Left colon (tissue), 2 donors: ENCODE measurements around the gene MED19. TPM values are rescaled to one million over a fixed set of nuclear protein-coding genes. Genes with fewer than 3 reads are reported as not detected.
A peak's percentile ranks its signal among the peaks of the same experiment; 100 is the strongest.
"Not testable (repeated sequence)": the region's sequence is repeated elsewhere in the genome, so short reads cannot be mapped to it uniquely, and the experiment has no call there.

ENCODE experiments used
- ATAC-seq: fragments of 200-7000 bp; cut with Tn5 transposase; one replicate; pipeline ENCODE4 v1.9.1; 2020; ENCODE audit warnings: mild to moderate bottlenecking, moderate library complexity
- DNase-seq, 2 donors: peaks; one replicate each; pipeline ENCODE4 v3.0.0-alpha.2; 2020
- intact Hi-C, 2 donors: fragments of 100-400 bp; cut with DNase I in 1 of 2; cut with micrococcal nuclease in 1 of 2; formaldehyde crosslinking; loops; one replicate each; pipeline versions ENCODE4 v1.11.2 to v1.14.0; 2022; cut with DNase I, micrococcal nuclease
- long read RNA-seq: library from polyadenylated mRNA; unstranded; transcript quantifications from one replicate; pipeline ENCODE4 v2.0.0, GENCODE V29; 2021
- total RNA-seq, 2 donors: library from RNA; stranded (reverse); fragmentation: NEBNext Ultra II Directional; extraction: Animal tissue kit (Norgen Biotek cat#: 25700); gene quantifications; one replicate each; pipeline ENCODE4 v1.2.1, GENCODE V29; 2021
- donor health status: DM: no; HTN: no; CAD: no.
- donor health status: DM: yes; HTN: yes; CAD: no.

The MED19 gene, protein sequence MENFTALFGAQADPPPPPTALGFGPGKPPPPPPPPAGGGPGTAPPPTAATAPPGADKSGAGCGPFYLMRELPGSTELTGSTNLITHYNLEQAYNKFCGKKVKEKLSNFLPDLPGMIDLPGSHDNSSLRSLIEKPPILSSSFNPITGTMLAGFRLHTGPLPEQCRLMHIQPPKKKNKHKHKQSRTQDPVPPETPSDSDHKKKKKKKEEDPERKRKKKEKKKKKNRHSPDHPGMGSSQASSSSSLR
- 10 to 100 TPM; 10.4 to 12.1 TPM for total RNA-seq
- long read RNA-seq, transcript MED19-202 (5 exons, 1,203 nt), result major isoform, 15 of 30 reads
- long read RNA-seq, partial matches to known transcripts, result 13 of 30 reads
- long read RNA-seq, other reads (novel, unspliced or antisense), result 1 of 30 reads

DNA sequence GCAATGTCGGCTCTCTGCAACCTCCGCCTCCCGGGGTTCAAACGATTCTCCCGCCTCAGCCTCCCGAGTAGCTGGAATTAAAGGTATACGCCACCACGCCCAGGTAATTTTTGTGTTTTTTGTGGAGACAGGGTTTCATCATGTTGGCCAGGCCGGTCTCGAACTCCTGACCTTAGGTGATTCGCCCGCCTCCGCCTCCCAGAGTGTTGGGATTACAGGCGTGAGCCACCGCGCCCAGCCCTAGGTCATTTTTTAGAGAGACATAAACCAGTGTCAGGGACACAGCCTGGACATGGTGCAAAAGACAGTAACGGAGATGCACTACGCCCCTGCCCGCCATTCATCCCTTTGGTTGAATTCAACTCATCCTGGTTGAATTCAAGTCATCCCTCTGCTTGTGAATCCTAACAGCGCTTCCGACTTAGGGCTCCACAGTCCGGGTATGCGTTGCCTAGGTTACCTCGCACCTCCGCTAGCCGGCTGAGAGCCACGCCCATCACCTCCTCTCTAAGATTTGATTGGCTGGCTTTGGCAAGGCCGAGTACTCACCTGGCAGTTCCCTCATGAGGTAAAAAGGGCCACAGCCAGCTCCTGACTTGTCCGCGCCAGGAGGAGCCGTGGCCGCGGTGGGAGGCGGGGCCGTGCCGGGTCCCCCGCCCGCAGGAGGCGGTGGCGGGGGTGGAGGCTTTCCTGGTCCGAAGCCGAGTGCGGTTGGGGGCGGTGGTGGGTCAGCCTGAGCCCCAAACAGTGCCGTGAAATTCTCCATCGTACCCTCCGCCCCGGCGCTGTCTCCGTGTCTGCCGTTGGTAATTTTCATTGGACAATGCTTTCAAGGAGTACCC lies at the start of gene MED19:
MED19 (minus strand) TSS at position 802 of the 842 bp plus-strand sequence; CDS start at position 766, 36 bp downstream.
- intact Hi-C loops, result no loop called here
- DNase-seq, result peak; percentile 86 to 94
- peak; percentile 78 for ATAC-seq

DNA sequence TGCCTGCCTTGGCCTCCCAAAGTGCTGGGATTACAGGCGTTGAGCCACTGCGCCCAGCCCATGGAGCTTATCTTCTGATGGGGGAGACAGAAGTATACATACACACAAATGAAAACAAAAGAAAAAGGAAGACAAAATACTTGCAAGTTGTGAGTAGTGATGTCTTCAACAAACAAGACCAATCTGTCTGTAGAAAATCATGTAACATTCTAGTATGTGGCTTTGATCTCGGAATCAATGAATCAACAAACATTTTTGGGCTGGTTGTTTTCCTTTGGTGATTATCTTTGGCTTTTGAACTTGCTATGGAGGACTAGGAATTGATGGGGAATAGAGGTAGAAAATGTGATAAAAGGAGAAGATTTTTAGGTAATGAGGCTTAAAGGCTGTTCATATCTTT lies 46.2 kb upstream of the MED19 start:
- DNase-seq (no peak), ATAC-seq (no peak)
- intact Hi-C loops, result no loop called here

DNA sequence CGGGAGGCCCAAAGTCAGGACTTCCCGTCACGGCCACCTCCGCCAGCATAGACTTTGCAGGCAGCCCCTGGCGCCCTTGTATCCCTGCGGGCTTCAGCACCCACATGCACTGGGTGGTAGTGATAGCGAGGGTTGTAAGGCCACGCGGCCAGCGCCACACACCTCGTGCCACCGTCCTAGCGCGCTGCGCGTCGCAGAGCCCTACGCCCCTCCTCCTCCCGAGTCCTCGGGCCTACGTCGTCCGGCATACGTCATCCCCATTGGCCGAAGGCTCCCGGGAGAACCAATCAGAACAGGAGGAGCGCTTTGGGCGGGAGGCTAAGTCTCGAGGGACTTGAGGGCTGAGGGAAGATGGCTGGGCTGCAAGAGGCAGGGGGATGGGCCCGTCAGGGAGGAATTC lies 40.9 kb upstream of the MED19 start:
- intact Hi-C loops, result loop anchor here in 1 of 2 donors (5.0 kb wide), 1 partner anchor 49 kb away; no protein-coding TSS in a partner anchor
- ATAC-seq (no peak), DNase-seq (no peak)

DNA sequence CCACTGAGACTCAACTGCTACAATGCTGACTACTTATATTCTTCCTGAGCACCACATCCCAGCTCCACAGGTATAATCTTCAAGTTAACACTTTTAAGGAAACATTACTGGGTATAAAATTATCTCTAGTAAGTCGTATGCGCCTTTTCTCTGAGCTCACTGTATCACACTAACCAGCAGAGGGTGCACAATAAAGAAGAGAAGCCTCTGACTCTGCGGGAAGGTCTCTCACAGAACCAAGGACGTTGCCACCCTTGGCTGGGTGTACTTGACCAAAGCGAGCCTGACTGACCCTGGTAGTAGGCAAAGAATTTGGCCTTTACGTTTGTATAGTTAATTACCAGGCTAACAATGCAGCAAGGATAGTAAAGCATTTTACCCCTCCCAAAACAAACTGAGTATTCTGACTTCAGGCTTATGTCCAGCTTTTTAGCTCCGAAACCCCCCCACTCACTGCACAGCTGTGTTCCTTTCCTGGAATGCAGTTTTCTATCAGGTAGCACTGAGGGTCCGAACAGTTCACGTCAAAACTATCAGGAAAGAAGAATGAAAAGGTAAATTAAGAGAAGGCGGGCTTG lies 39.8 kb upstream of the MED19 start, which contains the start of gene BTBD18:
BTBD18 (minus strand) TSS at position 144 of the 578 bp plus-strand sequence. CDS start 631 bp downstream, outside the sequence.
- peak in 1 of 2 donors; percentile 30 for DNase-seq
- ATAC-seq, result peak; percentile 96
- intact Hi-C loops, result loop anchor here in 1 of 2 donors (5.0 kb wide), 1 partner anchor 51 kb away; no protein-coding TSS in a partner anchor

DNA sequence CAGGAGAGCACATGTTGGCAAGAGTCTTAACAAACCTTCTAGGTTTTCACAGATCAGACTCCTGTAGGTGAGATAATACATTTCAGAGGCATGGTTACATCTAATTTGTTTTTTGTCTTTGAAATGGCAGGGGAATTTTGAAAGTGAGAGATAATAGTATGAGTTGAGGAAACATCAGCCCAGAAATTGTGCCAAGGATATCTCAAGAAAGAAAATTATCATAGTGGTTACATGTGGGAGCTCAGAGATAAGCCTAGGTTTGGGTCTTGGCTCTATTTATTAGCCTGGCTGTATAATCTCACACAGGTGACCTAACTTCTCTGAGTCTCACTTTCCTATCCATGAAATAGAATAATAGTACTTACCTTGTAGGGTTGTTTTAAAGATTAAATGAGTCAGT lies 39.2 kb upstream of the MED19 start:
- ATAC-seq (no peak), DNase-seq (no peak)
- intact Hi-C loops, result loop anchor here in 1 of 2 donors (5.0 kb wide), 1 partner anchor 51 kb away; no protein-coding TSS in a partner anchor

DNA sequence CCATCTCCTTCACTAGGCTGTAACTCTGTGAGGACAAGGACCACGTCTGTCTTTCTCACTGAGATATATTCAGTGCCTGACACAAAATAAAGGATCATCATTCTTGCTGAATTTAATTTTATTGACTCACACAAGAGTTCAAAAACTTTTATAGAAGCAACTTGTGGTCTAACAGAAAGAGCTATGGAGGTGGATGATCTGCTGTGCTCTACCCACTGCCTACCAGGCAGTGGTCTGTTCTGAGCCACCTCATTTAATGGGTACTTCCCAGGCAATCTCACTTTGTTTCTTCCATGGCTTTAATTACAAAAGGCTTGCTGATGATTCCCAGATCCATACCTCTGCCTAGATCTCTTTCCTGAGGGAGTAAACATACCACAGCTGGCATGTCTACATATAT lies 34.9 kb upstream of the MED19 start:
- intact Hi-C loops, result no loop called here
- ATAC-seq (no peak), DNase-seq (no peak)

DNA sequence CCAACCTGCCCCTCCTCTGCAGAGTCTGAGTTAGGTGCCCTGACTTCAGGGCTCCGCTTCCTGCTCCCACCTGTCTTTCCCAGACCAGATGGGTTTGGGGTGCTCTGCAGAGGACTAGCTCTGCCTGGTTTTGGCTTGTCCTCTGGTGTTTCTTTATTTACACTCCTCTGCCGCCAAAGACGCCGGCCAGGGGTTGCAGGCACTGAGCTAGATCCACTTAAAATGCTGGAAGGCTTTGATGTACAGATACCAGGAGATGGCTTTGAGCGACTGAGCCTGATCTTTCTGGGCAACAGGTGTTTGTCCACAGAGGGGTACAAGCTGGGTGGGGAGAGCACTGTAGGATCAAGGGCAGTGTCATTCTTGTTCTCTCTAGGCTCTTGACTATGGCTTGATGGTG lies 33.2 kb upstream of the MED19 start:
- ATAC-seq (no peak), DNase-seq (no peak)
- intact Hi-C loops, result no loop called here

DNA sequence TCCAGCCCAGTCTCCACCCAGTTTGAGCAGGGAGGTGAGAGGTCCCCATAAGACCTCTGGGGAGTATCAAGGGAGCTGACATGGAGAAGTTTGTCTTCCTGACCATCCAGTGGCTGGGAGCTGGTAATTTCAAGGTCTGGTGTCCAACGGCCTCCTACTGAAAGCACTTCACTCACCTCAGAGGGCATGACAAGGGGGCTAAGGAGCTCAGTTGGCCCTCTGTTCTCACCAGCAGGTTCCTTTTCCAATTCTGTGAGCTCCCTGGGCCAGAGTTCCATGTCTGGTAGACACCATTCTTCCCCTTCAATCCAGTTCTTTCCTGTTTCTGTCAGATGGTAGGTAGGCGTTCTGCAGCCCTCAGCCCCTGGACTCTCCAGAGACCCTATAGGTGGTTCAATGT lies 32.3 kb upstream of the MED19 start:
- intact Hi-C loops, result loop anchor here in 1 of 2 donors (5.0 kb wide), 1 partner anchor 58 kb away; no protein-coding TSS in a partner anchor
- ATAC-seq, result no peak
- no peak for DNase-seq

DNA sequence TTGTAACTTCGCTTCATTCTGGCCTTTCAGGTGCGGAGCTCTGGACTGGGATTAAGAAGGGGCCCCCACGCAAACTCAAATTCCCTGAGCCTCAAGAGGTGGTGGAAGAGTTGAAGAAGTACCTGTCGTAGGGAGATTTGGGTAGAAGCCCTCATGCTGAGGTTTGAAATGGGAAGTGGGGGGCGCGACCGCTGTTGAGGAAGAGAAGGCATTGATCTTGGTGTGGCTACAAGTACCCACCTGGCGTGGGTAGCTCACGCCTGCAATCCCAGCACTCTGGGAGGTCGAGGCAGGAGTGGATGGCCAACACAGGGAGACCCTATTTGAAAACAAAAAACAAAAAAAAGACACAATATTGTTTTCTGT lies 30.1 kb upstream of the MED19 start:
- DNase-seq (peak in 1 of 2 donors; percentile 26), ATAC-seq (no peak)
- intact Hi-C loops, result loop anchor here in 1 of 2 donors (5.0 kb wide), 1 partner anchor 60 kb away; no protein-coding TSS in a partner anchor

DNA sequence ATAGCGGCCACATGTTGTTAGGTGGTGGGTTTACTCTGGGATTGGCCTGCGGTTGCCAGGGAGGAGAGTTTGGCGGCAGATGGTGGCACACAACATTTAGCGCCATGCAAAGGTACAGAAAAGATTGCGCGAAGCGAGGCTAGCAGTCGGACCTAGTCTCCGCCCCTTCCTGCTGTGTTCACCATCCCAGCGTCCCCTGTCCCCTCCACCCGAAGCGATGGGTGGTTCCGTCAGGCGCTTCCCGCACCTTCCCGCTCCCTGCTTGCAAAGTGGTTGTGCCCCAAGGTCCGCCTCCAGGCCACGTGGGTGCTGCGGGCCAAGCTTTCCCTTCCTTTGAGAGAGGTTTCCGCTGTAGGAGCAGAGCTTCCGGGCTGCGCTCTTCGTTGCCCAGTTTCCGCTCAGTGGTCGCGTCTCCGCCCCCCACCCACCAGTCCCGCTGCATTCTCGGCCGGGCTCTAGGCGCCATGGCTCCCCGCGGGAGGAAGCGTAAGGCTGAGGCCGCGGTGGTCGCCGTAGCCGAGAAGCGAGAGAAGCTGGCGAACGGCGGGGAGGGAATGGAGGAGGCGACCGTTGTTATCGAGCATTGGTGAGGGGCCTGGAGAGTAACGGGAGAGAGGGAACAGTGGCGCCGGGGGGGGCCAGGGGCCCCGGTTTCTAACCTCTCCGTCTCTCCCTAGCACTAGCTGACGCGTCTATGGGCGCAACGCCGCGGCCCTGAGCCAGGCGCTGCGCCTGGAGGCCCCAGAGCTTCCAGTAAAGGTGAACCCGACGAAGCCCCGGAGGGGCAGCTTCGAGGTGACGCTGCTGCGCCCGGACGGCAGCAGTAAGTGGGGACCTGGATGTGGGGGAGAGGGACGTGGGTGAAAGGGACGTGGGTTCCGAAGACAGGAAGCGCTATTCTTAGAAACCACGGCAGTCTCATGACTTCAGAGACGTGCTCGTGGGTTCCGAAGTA lies 29.4 kb upstream of the MED19 start, which contains the start of gene SELENOH:
SELENOH (plus strand) TSS at position 360 of the 955 bp plus-strand sequence; CDS start at position 465, 105 bp downstream.
- DNase-seq (peak; percentile 94 to 98), ATAC-seq (peak; percentile 96)
- intact Hi-C loops, result loop anchor here in 1 of 2 donors (5.0 kb wide), 1 partner anchor 61 kb away; no protein-coding TSS in a partner anchor

DNA sequence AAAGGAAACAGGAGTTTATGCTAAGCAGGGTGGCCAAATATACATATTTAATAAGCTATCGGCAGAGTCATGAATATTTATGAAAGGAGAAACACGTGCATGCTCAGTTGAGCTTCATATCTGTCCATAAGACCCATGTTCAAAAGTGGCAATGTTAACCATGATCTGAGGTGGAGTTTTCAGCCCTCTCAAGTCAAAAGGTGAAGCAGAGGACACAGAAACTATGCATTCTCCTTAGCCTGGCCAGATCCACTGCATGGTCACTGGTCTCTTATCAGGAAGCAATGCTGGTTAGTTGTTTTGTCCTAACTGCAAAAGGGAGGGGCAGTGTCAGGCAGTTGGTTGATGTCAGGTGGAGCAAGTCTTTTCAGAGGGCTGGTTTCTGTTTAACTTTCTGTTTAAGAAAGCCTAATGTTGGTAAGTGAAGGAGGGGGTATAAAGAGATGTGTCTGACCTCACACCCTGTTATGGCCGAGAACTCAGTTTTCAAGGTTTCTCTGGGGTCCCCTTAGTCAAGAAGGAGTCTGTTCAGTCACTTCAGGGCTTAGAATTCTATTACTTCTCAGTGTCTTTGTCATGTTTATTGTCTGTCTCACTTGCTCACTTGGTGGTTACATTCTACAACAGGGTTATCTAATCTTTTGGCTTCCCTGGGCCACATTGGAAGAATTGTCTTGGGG lies 23.7 kb upstream of the MED19 start:
- intact Hi-C loops, result no loop called here
- ATAC-seq (peak; percentile 86), DNase-seq (peak in 1 of 2 donors; percentile 32)

DNA sequence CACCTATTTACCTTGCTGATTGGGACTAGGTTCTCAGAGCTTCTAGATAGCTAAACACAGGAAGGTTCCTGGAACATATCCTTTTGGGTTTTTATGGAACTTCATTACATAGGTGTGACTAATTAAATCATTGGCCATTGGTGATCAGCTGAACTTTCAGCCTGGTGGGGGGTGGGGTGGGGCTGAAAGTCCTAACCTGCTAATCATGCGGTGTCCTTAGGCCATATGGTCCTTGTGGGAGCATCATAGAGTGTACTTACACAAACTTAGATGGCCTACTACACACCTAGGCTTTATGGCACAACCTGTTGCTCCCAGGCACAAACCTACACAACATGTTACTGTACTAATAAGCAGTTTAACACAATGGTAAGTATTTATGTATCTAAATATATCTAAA lies 20.6 kb upstream of the MED19 start:
- intact Hi-C loops, result no loop called here
- ATAC-seq, result peak; percentile 43
- DNase-seq, result no peak

DNA sequence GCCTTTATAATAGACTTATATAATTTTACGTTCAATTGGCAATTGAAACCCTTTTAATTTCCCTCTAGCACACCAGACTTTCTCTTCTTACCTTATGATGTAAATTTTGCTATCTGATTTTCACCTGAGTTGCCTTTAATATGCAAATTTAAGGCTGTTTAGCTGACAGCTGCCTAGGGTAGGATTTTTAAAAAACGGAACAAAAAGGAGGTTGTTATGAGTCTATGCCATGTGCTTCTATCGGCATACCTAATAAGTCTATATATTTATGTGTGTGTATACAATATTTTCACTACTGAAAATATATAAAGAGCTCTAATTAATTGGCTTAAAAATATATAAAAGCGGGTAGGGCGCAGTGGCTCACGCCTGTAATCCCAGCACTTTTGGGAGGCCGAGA lies 17.5 kb upstream of the MED19 start:
- DNase-seq, result no peak
- no peak for ATAC-seq
- intact Hi-C loops, result no loop called here

DNA sequence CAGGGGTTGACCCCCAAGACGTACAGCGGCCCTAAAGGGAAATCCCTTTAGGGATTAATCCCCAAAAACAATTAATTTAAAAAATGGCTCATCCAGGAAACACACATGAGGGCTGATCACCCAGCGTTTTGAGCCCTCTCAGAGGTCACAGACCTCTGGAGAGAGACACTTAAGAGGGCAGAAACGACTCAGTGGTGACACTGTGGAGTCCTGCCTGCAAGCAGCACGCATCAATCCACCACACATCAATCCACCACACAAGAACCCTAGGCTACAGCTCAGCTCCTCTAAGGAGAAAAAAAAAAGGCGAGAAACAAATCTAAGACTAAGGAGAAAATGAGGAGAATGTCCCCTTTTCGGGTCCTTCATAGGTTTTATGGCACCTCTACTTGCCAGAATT lies 16.8 kb upstream of the MED19 start:
- intact Hi-C loops, result no loop called here
- DNase-seq, result no peak
- no peak for ATAC-seq

DNA sequence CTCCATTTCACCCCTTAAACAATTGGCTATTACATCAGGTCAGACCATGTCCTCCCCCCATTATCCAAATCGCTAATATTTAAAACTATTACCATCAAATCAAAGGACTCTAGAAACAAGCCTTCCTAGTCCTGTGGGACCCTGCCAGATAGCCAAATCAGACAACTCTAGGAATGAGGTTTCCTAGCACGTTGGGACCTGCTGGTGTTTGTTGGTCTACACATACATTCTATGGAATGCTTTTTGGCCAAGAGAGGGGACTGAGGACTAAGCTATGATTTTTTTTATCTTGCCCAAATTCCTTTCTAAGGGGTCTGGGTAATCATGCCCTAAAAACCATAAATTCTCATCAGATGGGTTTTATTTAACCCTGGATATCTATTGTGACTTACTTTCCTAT lies 15.2 kb upstream of the MED19 start:
- ATAC-seq, result no peak
- intact Hi-C loops, result no loop called here
- no peak for DNase-seq

DNA sequence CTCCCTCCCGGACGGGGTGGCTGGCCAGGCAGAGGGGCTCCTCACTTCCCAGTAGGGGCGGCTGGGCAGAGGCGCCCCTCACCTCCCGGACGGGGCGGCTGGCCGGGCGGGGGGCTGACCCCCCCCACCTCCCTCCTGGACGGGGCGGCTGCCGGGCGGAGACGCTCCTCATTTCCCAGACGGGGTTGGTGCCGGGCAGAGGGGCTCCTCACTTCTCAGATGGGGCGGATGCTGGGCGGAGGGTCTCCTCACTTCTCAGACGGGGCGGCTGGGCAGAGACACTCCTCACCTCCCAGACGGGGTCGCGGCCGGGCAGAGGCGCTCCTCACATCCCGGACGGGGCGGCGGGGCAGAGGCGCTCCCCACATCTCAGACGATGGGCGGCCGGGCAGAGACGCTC lies 4.7 kb upstream of the MED19 start:
- intact Hi-C loops, DNase-seq, ATAC-seq: not testable (repeated sequence)

DNA sequence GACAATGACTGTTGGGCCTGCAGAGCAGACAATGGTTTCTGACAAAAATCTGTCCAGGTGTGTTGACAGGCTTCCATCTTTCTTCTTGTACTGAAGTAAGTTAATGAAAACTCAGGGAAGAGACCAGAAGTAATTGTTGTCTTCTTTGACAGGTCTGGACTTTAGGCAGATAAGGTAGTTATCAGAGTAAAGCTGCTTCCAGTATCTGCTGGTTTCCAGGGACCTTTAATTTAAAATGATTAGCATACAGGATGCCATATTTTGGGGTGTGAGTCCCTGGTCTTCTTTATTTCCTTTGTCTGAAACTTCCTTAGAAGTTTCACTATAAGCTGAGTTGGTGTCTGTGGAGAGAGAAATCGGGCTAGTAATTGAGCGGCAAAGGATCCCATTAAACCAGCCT lies 1.8 kb upstream of the MED19 start:
- intact Hi-C loops, result no loop called here
- no peak for ATAC-seq

More for the DNA sequence above, 1.8 kb upstream of the MED19 start:
- DNase-seq, result no peak
